ENCODE measurements around the gene IARS2.

DNA sequence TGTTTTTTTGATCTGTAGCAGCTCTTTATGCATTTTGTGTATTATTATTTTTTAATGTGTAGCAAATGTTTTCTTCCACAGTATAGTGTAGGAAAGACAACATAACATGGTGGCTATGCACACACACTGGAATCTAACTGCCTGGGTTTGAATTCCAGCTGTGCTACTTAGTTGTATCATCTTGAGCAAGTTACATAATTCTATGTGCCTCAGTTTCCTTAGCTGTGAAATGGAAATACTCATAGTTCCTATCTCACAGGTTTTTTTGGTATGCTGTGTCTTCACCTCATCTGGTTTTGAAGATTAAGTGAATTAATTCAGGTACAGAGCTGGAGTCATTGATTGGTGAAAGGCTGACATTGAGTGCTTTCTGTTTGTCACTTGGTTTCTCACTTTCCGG is 1.2 kb upstream of the IARS2 start:
- no peak for TF ChIP-seq SUZ12 (IDR thresholded peaks at IDR 0.05; ENCODE audit: extremely low read depth, insufficient read depth, insufficient read length)
- no peak for TF ChIP-seq ZNF274 (IDR thresholded peaks at IDR 0.05; ENCODE audit: low read depth, low read length)
- TF ChIP-seq YY1 (IDR thresholded peaks at IDR 0.05; ENCODE audit: insufficient read depth, insufficient read length), result no peak
